ENCODE measurements around the gene RPL32.
A peak's percentile ranks its signal among the peaks of the same experiment; 100 is the strongest.
"Not testable (repeated sequence)": the region's sequence is repeated elsewhere in the genome, so short reads cannot be mapped to it uniquely, and the experiment has no call there.

The RPL32 gene

DNA sequence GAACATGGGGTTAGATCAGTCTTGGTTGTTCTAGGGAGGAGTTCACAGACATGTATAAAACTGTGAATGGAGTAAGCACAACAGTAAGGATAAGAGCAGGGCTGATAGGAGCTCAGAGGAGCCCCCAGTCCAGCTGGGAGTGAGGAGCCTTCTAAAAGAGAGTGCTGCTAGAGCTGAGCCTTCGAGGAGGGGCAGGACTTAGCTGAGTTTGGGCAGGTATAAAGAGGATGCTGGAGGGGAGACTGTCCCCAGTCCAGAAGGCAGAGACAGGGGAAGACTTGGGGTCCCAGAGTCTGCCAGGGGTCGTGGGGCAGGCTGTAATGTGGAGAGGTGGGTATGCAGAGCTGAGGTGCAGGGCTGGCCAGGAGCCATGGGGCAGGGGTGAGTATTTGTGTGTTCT is 32.8 kb downstream of the RPL32 start:
- no peak for DNase-seq (ENCODE audit: low read depth in 2 of 2)

GRCh38 chr3:12807601-12808359 is 33.6 kb downstream of the RPL32 start:
- DNase-seq (ENCODE audit: low read depth in 2 of 2), result no peak

DNA sequence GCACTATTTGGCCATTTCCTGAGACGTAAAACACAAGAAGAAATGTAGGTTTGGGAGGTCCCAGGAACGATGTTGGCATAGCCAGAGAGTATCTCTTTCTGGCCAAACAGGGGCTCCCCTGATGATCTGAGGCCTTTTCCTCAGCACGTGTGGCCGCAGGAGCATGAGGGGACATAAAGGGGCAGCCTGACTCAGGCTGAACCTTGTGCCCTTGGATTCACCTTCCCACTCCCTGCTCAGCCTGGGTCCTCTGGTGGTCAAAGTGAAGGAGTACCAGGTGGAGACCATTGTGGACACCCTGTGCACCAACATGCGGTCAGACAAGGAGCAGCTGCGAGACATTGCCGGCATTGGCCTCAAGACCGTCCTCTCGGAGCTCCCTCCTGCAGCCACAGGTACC is 34.3 kb downstream of the RPL32 start:
- no peak for DNase-seq (ENCODE audit: low read depth in 2 of 2)

- DNase-seq (ENCODE audit: low read depth in 2 of 2), result no peak
These were observed 38.0 kb downstream of the RPL32 start for GRCh38 chr3:12803371-12803770.

DNA sequence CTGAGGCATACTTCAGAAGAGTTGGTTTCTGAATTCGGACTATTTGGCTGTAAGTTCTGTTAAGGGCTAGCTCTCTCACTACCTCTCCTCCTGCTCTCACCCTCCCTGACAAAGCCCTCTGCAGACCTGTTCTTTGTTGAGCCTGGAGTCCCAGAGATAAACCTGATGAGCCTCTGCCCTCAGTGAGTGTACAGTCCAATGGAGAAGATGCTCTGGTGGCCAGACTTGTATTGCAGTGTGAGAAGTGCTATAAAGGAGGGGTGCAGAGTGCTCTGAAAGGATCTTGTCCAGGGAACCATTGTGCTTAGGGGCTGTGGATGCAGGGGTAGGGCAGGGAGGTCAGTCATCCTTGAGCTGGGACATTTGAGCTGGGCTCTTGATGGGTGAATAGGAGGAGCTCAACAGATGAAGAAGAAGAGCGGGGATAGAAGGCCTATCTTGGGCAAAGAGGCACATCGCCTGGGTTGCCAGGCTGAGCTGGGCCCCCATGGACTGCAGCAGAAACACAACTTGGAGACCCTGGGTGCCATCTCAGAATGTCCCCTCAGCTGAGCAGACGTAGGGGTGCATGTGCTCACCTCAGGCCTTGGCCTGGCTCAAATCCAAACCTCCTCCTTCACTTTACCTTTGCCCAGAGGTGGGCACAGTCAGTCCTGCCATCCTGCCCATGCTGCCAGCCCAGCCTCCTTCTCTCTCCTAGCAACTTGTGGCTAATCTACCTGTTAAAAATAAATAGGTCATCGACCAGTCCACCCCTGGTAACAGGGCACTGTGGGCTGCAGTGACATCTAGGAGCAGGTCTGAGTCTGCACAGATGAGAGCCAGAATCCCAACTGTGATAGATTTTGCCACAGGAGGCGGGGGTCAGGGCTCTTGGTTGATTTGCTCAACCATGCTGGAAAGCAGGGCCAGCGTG is 41.6 kb downstream of the RPL32 start:
- DNase-seq (ENCODE audit: low read depth in 2 of 2), result no peak

DNA sequence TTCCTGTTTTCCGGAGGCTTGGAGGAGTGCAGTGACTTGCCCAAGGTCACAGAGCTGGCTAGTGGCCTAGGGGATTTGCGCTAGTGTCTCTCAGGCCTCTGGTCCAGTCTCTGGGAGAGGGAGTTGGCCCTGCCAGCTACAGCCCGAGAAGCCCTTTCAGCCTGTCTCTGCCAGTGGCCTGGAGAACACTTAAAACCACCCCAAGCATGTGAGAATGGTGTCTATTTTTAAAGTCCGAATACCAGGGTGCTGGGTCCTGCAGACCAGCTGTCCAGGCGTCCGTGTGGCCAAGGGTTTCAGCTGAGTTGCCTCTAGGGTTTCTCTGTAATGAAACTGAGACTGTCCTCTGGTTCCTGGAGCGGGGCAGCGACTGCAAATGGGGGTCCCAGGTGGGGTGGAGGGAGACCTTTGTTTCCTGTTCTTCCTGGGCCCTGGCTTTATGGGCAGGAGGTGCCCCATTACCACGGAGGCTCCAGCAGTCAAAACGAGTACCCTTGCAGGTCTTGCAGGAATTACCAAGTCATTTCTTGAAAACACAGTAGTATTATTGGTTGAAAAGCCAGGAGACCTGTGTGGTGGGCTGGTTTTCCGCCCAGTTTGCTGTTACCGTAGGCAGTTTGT is 42.7 kb downstream of the RPL32 start:
- DNase-seq (ENCODE audit: low read depth in 2 of 2), result no peak

- DNase-seq (ENCODE audit: low read depth in 2 of 2), result no peak
These were observed 43.3 kb downstream of the RPL32 start for GRCh38 chr3:12797892-12798558.

DNA sequence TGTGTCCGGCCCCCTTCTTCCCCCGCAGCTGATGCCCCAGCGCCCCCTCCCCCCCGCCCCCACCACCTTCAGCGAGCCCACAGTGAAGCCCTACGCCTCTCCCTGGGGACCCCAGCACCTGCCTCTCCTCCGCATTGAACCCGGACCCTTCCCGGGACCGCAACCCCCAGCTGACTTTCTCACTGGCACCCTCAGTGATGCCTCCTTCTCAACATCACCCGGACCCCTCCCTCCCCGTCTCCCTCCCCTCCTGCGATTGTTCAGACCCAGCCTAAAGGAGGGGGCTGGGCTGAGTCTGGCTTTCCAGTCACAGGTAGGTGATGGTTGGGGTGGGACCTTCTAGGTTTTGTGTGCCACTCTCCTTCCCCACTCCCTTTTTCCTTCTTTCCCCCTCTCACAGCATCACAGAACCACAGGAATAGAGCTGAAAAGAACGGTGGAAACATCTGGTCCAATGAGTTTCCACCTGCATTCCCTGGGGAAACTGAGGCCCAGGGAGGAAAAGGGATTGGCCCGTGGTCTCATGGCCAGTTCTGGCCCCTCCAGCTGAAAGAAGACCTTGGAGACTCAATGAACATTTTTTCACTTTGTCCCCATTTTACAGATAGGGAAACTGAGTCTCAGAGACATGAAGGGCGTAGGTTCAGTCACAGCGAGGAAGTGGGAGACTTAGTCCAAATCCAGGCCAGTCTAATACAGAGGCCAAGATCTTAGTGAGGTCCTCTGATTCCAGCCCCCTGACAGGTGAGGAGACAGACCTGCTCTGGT is 44.1 kb downstream of the RPL32 start:
- DNase-seq (ENCODE audit: low read depth in 2 of 2), result no peak

DNA sequence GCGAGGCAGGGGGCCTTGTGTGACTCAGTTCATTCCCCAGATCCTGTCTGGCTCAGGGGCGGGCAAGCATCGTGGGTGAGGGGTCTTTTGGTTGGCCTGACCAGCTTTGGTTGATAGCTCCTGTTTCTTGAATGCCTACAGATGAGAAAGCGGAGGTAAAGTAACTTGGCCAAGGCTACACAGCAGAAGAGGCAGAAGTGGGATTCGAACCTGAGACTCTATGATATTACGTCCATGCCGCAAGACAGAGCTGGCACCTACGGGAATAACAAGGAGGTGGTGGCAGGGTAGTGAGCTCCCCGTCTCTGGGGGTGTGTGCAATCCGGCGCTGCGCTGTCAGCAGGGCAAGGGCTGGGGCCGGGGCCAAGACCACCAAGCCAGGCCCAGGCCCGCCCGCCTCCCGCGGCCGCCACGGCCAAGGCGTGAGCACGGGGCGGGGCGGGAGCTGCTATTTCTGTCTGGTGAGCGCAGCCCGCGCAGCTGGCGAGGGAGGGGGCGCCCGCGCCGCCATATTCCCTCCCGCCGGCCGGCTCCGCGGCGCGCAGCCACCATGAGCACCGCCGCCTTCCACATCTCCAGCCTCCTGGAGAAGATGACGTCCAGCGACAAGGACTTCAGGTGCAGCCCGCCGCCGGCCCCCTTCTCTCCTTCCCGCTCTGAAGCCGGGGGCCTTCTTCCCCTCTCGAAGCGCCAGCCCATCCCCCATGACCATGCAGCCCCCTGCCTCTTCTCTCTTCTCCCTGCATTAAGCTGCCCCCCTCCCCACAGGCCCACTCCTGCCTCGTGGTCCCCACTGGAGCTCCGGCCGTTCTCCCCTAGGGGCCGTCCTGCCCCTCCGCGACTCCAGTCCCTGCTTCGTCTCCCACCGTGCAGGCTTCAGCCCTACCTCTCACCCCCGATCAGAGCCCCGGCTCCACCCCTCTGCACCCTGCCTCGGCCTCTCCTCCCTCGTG is 44.9 kb downstream of the RPL32 start, which contains the start of gene CAND2:
Gene CAND2 (plus strand): TSS at position 510 of the 953 bp plus-strand sequence. CDS start 41 bp downstream, at position 551.
- DNase-seq (ENCODE audit: low read depth in 2 of 2), result no peak

GRCh38 chr3:12793701-12794100 is 47.7 kb downstream of the RPL32 start:
- no peak for DNase-seq (ENCODE audit: low read depth in 2 of 2)

DNA sequence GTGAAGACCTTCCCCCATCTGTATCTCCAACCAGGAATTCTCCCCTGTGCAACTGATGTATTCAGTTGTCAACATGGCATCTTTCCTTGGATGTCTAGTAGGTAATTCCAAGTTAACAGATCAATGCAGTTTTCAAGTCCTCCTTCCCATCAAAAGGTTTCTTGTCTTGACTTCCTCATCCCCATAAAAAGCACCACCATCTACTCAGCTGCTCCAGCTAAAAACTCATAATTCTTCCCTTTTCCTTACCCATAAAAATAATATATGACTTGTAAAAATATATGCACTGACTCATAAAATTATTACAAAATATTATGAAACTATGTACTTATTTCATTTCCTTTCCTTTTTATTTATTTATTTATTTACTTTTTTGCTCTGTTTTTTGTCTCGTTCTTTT is 49.9 kb downstream of the RPL32 start:
- DNase-seq (ENCODE audit: low read depth in 2 of 2), result no peak

DNA sequence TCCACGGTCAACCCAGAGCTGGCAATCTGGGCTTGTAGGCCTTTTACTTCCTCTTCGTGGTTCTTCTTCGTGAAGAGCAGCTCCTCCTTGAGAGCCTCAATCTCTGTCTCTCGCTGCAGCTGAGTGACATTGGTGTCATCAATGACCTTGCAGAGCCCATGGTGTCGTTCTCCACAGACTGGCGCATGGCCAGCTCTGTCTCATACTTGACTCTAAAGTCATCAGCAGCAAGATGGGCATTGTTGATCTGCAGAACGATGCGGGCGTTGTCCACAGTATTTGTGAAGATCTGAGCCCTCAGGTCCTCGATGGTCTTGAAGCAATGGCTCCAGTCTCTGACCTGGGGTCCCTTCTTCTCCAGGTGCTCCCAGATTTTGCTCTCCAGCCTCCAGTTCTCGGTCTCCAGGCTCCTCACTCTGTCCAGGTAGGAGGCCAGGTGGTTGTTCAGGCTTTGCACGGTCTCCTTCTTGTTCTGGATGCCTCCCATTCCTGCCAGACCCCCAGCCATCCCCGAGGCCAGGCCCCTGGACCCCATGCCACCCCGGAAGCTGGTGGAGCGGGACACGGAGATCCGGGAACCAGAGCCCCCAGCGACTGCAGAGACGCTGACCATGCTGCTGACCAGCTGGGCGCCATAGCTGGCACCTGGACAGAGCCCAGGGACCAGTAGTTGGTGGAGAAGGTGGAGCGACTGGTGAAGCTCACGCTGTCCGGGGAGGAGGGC is 53.2 kb downstream of the RPL32 start:
- DNase-seq (ENCODE audit: low read depth in 2 of 2), result not testable (repeated sequence)

DNA sequence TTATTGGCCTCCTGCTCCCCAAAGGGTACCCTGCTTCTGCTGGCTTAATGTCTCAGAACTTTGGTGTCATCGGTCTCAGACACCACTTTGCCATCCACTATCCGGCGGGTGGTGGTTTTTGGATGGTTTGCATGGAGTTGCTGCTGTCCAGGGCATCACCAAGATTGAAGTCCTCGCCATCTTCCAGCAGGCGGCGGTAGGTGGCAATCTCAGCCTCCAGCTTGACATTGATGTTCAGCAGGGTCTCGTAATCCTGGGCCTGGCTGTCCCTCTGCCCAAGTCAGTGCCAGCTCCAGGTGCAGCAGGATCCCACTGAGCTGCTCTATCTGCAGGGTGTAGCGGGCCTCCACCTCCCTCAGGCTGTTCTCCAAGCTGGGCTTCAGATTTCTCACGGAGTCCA is 54.0 kb downstream of the RPL32 start:
- peak; percentile 31 to 44 for DNase-seq (ENCODE audit: low read depth in 2 of 2)

DNA sequence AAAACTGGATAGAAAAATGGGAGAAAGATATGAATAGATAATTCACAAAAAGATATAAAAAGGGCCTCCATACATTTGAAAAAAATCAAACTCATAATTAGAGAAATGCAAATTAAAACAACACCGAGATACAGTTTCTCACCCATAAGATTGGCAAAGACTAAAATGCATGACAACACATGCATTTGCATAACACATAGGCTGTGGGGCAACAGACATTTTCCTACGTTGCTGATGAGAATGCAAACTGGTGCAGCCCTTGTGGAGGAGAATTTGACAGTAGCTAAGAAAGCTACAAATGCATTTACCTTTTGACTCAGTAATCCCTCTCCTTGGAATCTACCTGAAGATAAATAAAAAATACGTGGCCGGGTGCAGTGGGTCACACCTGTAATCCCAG is 56.3 kb downstream of the RPL32 start:
- DNase-seq (ENCODE audit: low read depth in 2 of 2), result no peak

Measured in stimulated activated CD8-positive, alpha-beta memory T cell treated with anti-CD3 and anti-CD28 coated beads, Interleukin-7, amount 100 ng/mL, for 1 hour (primary cell).